Panc1 (cell line): ENCODE measurements around the gene STX5. TPM values are rescaled to one million over a fixed set of nuclear protein-coding genes. Genes with fewer than 3 reads are reported as not detected.

Source experiments
- ATAC-seq: fragments of 200-7000 bp; cut with Tn5 transposase; 2 replicates; pipeline ENCODE4 v1.9.1; 2020; ENCODE audit warnings: mild to moderate bottlenecking, moderate library complexity
- BruUV-seq: library from RNA; stranded (reverse); fragments of 400-500 nt; replicated peaks from 2 replicates; lab custom pipeline; 2021; lab: Mats Ljungman, UMichigan
- CTCF ChIA-PET: fragments of 300-600 bp; sonication (Branson Sonifier 250); formaldehyde crosslinking; loops from one replicate; lab custom pipeline; 2022; ENCODE audit warnings: antibody characterized with exemption; lab: Charles Lee
- POLR2A ChIA-PET: fragments of 300-600 bp; sonication (Branson Sonifier 250); formaldehyde crosslinking; loops from one replicate; lab custom pipeline; 2022; ENCODE audit warnings: antibody characterized with exemption; lab: Charles Lee
- DNase-seq: peaks from one replicate; pipeline ENCODE4 v3.0.0-alpha.2; 2010; ENCODE audit warnings: low read depth, low spot score
- H3K27ac ChIP-seq: 2 replicates; pipeline ENCODE4 v1.5.1; 2011; ENCODE audit warnings: mild to moderate bottlenecking, low read length, inconsistent platforms
- H3K27me3 ChIP-seq: fragments of 200-500 bp; sonication (Bioruptor generic); 2 replicates; pipeline ENCODE4 v1.6.0; 2014; ENCODE audit warnings: low read length, inconsistent platforms; ENCODE audit not compliant: control insufficient read depth, insufficient read depth
- H3K36me3 ChIP-seq: fragments of 200-500 bp; sonication (Bioruptor generic); 2 replicates; pipeline ENCODE4 v1.5.1; 2014; ENCODE audit warnings: inconsistent platforms, mild to moderate bottlenecking, low read length, moderate library complexity; ENCODE audit not compliant: control insufficient read depth, insufficient read depth
- H3K4me1 ChIP-seq: 2 replicates; pipeline ENCODE4 v1.5.1; 2011; ENCODE audit warnings: inconsistent platforms, mild to moderate bottlenecking, low read length, moderate library complexity; ENCODE audit not compliant: control insufficient read depth, insufficient read depth
- H3K4me3 ChIP-seq, 2 experiments: 2 replicates each; pipeline ENCODE4 v1.5.1; 2011 to 2012; ENCODE audit warnings: low read depth in 2 of 2, low read length in 2 of 2, mild to moderate bottlenecking in 2 of 2, inconsistent platforms in 1 of 2, moderate library complexity in 1 of 2
- H3K9me3 ChIP-seq: fragments of 200-500 bp; sonication (Bioruptor generic); 2 replicates; pipeline ENCODE4 v1.5.1; 2014; ENCODE audit warnings: low read depth, mild to moderate bottlenecking, inconsistent platforms, low read length, moderate library complexity; ENCODE audit not compliant: control insufficient read depth, insufficient read depth
- CTCF ChIP-seq: fragments of 450-650 bp; IDR thresholded peaks from 2 replicates; pipeline ENCODE4 v1.5.1; 2017; ENCODE audit warnings: mild to moderate bottlenecking
- POLR2AphosphoS5 ChIP-seq: IDR thresholded peaks from 2 replicates; pipeline ENCODE4 v1.6.1; 2012; ENCODE audit warnings: mild to moderate bottlenecking, low read depth, low read length, moderate library complexity
- REST ChIP-seq, 2 experiments: IDR thresholded peaks; 2 replicates each; pipeline ENCODE4 v1.6.1; 2011 to 2012; ENCODE audit warnings: low read depth in 2 of 2, control low read depth in 1 of 2, low read length in 1 of 2, mild to moderate bottlenecking in 1 of 2, moderate library complexity in 1 of 2; ENCODE audit not compliant: insufficient read depth in 1 of 2
- SIN3A ChIP-seq: IDR thresholded peaks from 2 replicates; pipeline ENCODE4 v1.6.1; 2012; ENCODE audit warnings: low read depth, mild to moderate bottlenecking, low read length, moderate library complexity, borderline replicate concordance; ENCODE audit not compliant: insufficient read depth
- TCF7L2 ChIP-seq: IDR thresholded peaks from 2 replicates; pipeline ENCODE4 v1.6.1; 2011; ENCODE audit warnings: mild to moderate bottlenecking, low read depth, low read length, inconsistent platforms
- in situ Hi-C: cut with HindIII; loops from 2 replicates; pipeline ENCODE4 v1.10.0; 2016; ENCODE audit warnings: low sequenced_read_pairs, low pct_unique_long_range_greater_than_20kb
- intact Hi-C: fragments of 100-400 bp; cut with micrococcal nuclease; formaldehyde crosslinking; loops from one replicate; pipeline ENCODE4 v1.10.0; 2022; ENCODE audit not compliant: unreplicated experiment
- total RNA-seq: library from RNA; stranded (reverse); gene quantifications from one replicate; pipeline ENCODE4 v1.2.1, GENCODE V29; 2021; ENCODE audit not compliant: unreplicated experiment

The STX5 gene
- total RNA-seq, 1 experiment from 2014 or later = 31.4 TPM

- no peaks in the 10 kb centered on the region for H3K27me3 ChIP-seq
- POLR2A ChIA-PET = interaction anchor here (0.8 to 1.1 kb wide), 2 partner anchors 10 to 35 kb away, joined by 3 to 4 read pairs; no protein-coding TSS in a partner anchor
- DNase-seq (no peak), ATAC-seq (peak; percentile 2; the same call in 1 of the 2 replicates)
- peaks cover 10% of the 10 kb centered on the region for H3K4me1 ChIP-seq
- no peak for TF ChIP-seq TCF7L2
- TF ChIP-seq CTCF = no peak
- no peak for TF ChIP-seq POLR2AphosphoS5
- no peak for TF ChIP-seq REST (IDR thresholded peaks at IDR 0.05; ENCODE audit: insufficient read depth in 1 of 2, low read depth in 2 of 2, low read length in 1 of 2)
- TF ChIP-seq SIN3A = no peak
- no TSS peak for BruUV-seq
- in situ Hi-C loops (no loop called here), intact Hi-C loops (no loop called here)
- no peaks in the 10 kb centered on the region for H3K9me3 ChIP-seq
- CTCF ChIA-PET = no interaction called here
- peaks cover 18% of the 10 kb centered on the region for H3K36me3 ChIP-seq
- peak overlapping the region; percentile 94 to 98 for H3K4me3 ChIP-seq
- H3K27ac ChIP-seq = peak overlapping the region; percentile 93
Measured at GRCh38 chr11:62805961-62806441, 25.9 kb downstream of the STX5 start.

GRCh38 chr11:62805076-62805892 lies 26.6 kb downstream of the STX5 start, which contains the start of gene NXF1:
NXF1 (minus strand) TSS chr11:62805440; CDS start chr11:62805356, 84 bp downstream.
- DNase-seq = peak; percentile 64
- H3K9me3 ChIP-seq = no peaks in the 10 kb centered on the region
- TF ChIP-seq SIN3A (peak; percentile 99), TCF7L2 (peak; percentile 94), POLR2AphosphoS5 (peak; percentile 100), CTCF (no peak), REST (IDR thresholded peaks at IDR 0.05; ENCODE audit: insufficient read depth in 1 of 2, low read depth in 2 of 2, low read length in 1 of 2) (peak in 1 of 2 experiments; percentile 67; a peak in 1 of 4 replicates)
- peak; percentile 96 for ATAC-seq
- H3K27me3 ChIP-seq = no peaks in the 10 kb centered on the region
- peak within 1 kb of the TSS; percentile 94 to 98 for H3K4me3 ChIP-seq
- POLR2A ChIA-PET = interaction anchor here (0.8 to 1.1 kb wide), 2 partner anchors 10 to 36 kb away, joined by 3 to 4 read pairs; no protein-coding TSS in a partner anchor
- BruUV-seq = no TSS peak
- H3K36me3 ChIP-seq = peaks cover 21% of the 10 kb centered on the region
- H3K27ac ChIP-seq = peak within 1 kb of the TSS; percentile 93
- in situ Hi-C loops = no loop called here
- intact Hi-C loops = no loop called here
- CTCF ChIA-PET = no interaction called here
- H3K4me1 ChIP-seq = peaks cover 10% of the 10 kb centered on the region
